SK-N-SH treated with all-trans-retinoic acid at 6 μM for 48 hours (cell line): ENCODE measurements around the gene MUC20.
"Not testable (repeated sequence)": the region's sequence is repeated elsewhere in the genome, so short reads cannot be mapped to it uniquely, and the experiment has no call there.

Experiments
- GLIS3 ChIP-seq: fragments of 250-450 bp; sonication (Bioruptor Pico); IDR thresholded peaks from 2 replicates; pipeline ENCODE4 v1.5.0; 2020; ENCODE audit warnings: mild to moderate bottlenecking, moderate library complexity
- PATZ1 ChIP-seq: fragments of 250-450 bp; sonication (Bioruptor Pico); IDR thresholded peaks from 2 replicates; pipeline ENCODE4 v1.8.0; 2020; ENCODE audit warnings: mild to moderate bottlenecking, moderate library complexity, borderline replicate concordance
- ZFP30 ChIP-seq: fragments of 450-650 bp; formaldehyde crosslinking; IDR thresholded peaks from 2 replicates; pipeline ENCODE4 v1.5.0; 2022; ENCODE audit warnings: mild to moderate bottlenecking, moderate library complexity
- ZNF565 ChIP-seq: fragments of 450-650 bp; formaldehyde crosslinking; conservative IDR thresholded peaks from 2 replicates; pipeline ENCODE4 v1.5.0; 2020; ENCODE audit warnings: low read depth, mild to moderate bottlenecking, moderate library complexity
- ZNF8 ChIP-seq: fragments of 450-650 bp; formaldehyde crosslinking; IDR thresholded peaks from 2 replicates; pipeline ENCODE4 v1.5.0; 2020; ENCODE audit warnings: mild to moderate bottlenecking, moderate library complexity

DNA sequence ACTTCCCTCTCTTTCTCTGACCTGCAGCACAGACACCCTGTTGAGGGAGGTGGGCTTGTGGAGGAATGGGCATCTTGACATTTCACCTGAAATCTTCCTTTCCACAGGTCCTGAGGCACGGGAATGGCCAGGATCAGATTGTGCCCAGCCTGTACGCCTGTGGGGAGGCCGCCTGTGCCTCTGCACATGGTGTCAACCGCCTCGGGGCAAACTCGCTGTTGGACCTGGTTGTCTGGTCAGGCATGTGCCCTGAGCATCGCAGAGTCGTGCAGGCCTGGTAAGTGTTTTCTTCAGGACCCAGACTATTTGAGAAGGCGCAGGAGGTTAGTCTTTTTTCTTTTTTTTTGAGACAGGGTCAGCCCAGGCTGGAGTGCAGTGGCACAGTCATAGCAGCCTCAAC is 47.1 kb upstream of the MUC20 start:
- TF ChIP-seq PATZ1 (CRISPR knock-in tag); ZNF8 (CRISPR knock-in tag); GLIS3 (CRISPR knock-in tag); ZNF565; ZFP30: not testable (repeated sequence)
